ENCODE data around the gene COG7.

The COG7 gene

GRCh38 chr16:23389201-23389600, 63.8 kb downstream of the COG7 start:
- Histone ChIP-seq H2AFZ (ENCODE audit: low read depth, low read length) (no peak overlapping the region), H3K79me2 (ENCODE audit: low read length) (no peaks in the 10 kb centered on the region), H3K36me3 (replicated peaks; ENCODE audit: low read depth, low read length) (peaks cover 2% of the 10 kb centered on the region), H3K9me3 (ENCODE audit: insufficient read depth, low read length) (no peaks in the 10 kb centered on the region), H3K9ac (ENCODE audit: low read length) (no peak overlapping the region), H3K27ac (ENCODE audit: low read length) (no peak overlapping the region), H4K20me1 (ENCODE audit: insufficient read depth, low read length) (no peaks in the 10 kb centered on the region), H3K4me2 (ENCODE audit: low read length) (no peak overlapping the region), H3K27me3 (ENCODE audit: low read depth, low read length) (no peaks in the 10 kb centered on the region), H3K4me3 (ENCODE audit: low read length) (no peak overlapping the region), H3K4me1 (ENCODE audit: low read length) (no peaks in the 10 kb centered on the region)
- TF ChIP-seq CTCF (IDR thresholded peaks at IDR 0.05; ENCODE audit: low read depth, low read length) (no peak), EZH2phosphoT487 (IDR thresholded peaks at IDR 0.05; ENCODE audit: low read depth) (no peak)

GRCh38 chr16:23388786-23389185, 64.2 kb downstream of the COG7 start:
- peaks cover 2% of the 10 kb centered on the region for H3K36me3 ChIP-seq (replicated peaks; ENCODE audit: low read depth, low read length)
- no peaks in the 10 kb centered on the region for H4K20me1 ChIP-seq (ENCODE audit: insufficient read depth, low read length)
- TF ChIP-seq EZH2phosphoT487 (IDR thresholded peaks at IDR 0.05; ENCODE audit: low read depth) (no peak), CTCF (IDR thresholded peaks at IDR 0.05; ENCODE audit: low read depth, low read length) (no peak)
- no peak overlapping the region for H2AFZ ChIP-seq (ENCODE audit: low read depth, low read length)
- no peaks in the 10 kb centered on the region for H3K9me3 ChIP-seq (ENCODE audit: insufficient read depth, low read length)
- no peak overlapping the region for H3K9ac ChIP-seq (ENCODE audit: low read length)
- H3K4me1 ChIP-seq (ENCODE audit: low read length) = no peaks in the 10 kb centered on the region
- H3K4me3 ChIP-seq (ENCODE audit: low read length) = no peak overlapping the region
- H3K27ac ChIP-seq (ENCODE audit: low read length) = no peak overlapping the region
- no peak overlapping the region for H3K4me2 ChIP-seq (ENCODE audit: low read length)
- no peaks in the 10 kb centered on the region for H3K27me3 ChIP-seq (ENCODE audit: low read depth, low read length)
- no peaks in the 10 kb centered on the region for H3K79me2 ChIP-seq (ENCODE audit: low read length)

- Histone ChIP-seq H3K27ac (ENCODE audit: low read length) (no peak overlapping the region), H3K9ac (ENCODE audit: low read length) (no peak overlapping the region), H3K27me3 (ENCODE audit: low read depth, low read length) (no peaks in the 10 kb centered on the region), H3K4me2 (ENCODE audit: low read length) (no peak overlapping the region), H2AFZ (ENCODE audit: low read depth, low read length) (no peak overlapping the region), H3K9me3 (ENCODE audit: insufficient read depth, low read length) (no peaks in the 10 kb centered on the region), H3K79me2 (ENCODE audit: low read length) (no peaks in the 10 kb centered on the region), H3K4me1 (ENCODE audit: low read length) (no peaks in the 10 kb centered on the region), H4K20me1 (ENCODE audit: insufficient read depth, low read length) (no peaks in the 10 kb centered on the region), H3K36me3 (replicated peaks; ENCODE audit: low read depth, low read length) (peaks cover 2% of the 10 kb centered on the region), H3K4me3 (ENCODE audit: low read length) (no peak overlapping the region)
- TF ChIP-seq CTCF (IDR thresholded peaks at IDR 0.05; ENCODE audit: low read depth, low read length) (no peak), EZH2phosphoT487 (IDR thresholded peaks at IDR 0.05; ENCODE audit: low read depth) (no peak)
Observed at GRCh38 chr16:23387666-23388065, 65.3 kb downstream of the COG7 start.

- H2AFZ ChIP-seq (ENCODE audit: low read depth, low read length) = no peak overlapping the region
- no peak overlapping the region for H3K27ac ChIP-seq (ENCODE audit: low read length)
- no peaks in the 10 kb centered on the region for H3K79me2 ChIP-seq (ENCODE audit: low read length)
- H3K9ac ChIP-seq (ENCODE audit: low read length) = no peak overlapping the region
- TF ChIP-seq EZH2phosphoT487 (IDR thresholded peaks at IDR 0.05; ENCODE audit: low read depth) (no peak), CTCF (IDR thresholded peaks at IDR 0.05; ENCODE audit: low read depth, low read length) (no peak)
- no peaks in the 10 kb centered on the region for H3K36me3 ChIP-seq (replicated peaks; ENCODE audit: low read depth, low read length)
- no peak overlapping the region for H3K4me2 ChIP-seq (ENCODE audit: low read length)
- H3K4me3 ChIP-seq (ENCODE audit: low read length) = no peak overlapping the region
- H3K9me3 ChIP-seq (ENCODE audit: insufficient read depth, low read length) = no peaks in the 10 kb centered on the region
- no peaks in the 10 kb centered on the region for H3K27me3 ChIP-seq (ENCODE audit: low read depth, low read length)
- H4K20me1 ChIP-seq (ENCODE audit: insufficient read depth, low read length) = no peaks in the 10 kb centered on the region
- H3K4me1 ChIP-seq (ENCODE audit: low read length) = no peaks in the 10 kb centered on the region
Observed at GRCh38 chr16:23385441-23385840, 67.5 kb downstream of the COG7 start.
